ENCODE data around the gene CHIC2. TPM values are rescaled to one million over a fixed set of nuclear protein-coding genes. Genes with fewer than 3 reads are reported as not detected.

Gene CHIC2
- total and polyA plus RNA-seq, 2 of the 4 experiments (the other 2 are of a cell fraction) = 20.4 to 26.3 TPM

DNA sequence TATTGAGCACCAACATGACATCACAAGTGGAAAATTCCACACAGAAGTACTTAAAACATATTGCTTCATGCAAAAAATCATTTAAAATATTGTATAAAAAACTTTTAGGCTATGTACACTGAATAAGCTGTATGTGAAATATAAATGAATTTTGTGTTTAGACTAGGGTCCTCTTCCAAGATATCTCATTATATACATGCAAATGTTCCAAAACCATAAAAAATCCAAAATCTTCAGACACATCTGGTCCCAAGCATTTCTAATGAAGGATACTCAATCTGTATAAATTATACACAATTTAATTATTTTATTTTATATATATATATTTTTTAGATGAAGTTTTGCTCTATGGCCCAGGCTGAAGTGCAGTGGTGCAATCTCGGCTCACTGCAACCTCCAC lies 25.5 kb upstream of the CHIC2 start:
- Histone ChIP-seq H2AK9ac (replicated peaks; ENCODE audit: low read depth, low read length, poor library complexity) (no peak overlapping the region), H4K91ac (ENCODE audit: insufficient read depth, low read depth, low read length) (no peak overlapping the region), H3K4ac (ENCODE audit: low read depth, low read length) (no peak overlapping the region), H3K9ac (ENCODE audit: low read depth, low read length) (no peak overlapping the region), H2AK5ac (ENCODE audit: low read depth, low read length) (no peak overlapping the region), H3K4me3 (ENCODE audit: insufficient read depth, low read depth, low read length) (no peak overlapping the region), H2BK5ac (ENCODE audit: low read depth, low read length, poor library complexity, severe bottlenecking) (no peak overlapping the region), H3K79me1 (ENCODE audit: low read depth in 1 of 2, low read length in 2 of 2) (peaks cover 0 to 6% of the 10 kb centered on the region in 2 experiments; a peak in 1 of 4 replicates), H2AFZ (replicated peaks; ENCODE audit: low read length, poor library complexity) (no peak overlapping the region), H3K27ac (ENCODE audit: insufficient read depth, low read length) (no peak overlapping the region), H3K23ac (ENCODE audit: low read depth, low read length) (no peak overlapping the region), H3K9me3 (ENCODE audit: control insufficient read depth, insufficient read depth, low read length) (no peaks in the 10 kb centered on the region), H4K5ac (ENCODE audit: low read depth, low read length) (no peak overlapping the region), H2BK20ac (ENCODE audit: low read depth, low read length) (no peak overlapping the region), H3K9me1 (ENCODE audit: insufficient read depth, low read length) (peaks cover 11% of the 10 kb centered on the region; the same call in 1 of the 2 replicates), H2BK120ac (ENCODE audit: low read depth, low read length) (no peak overlapping the region), H4K8ac (ENCODE audit: low read depth in 2 of 2, low read length in 2 of 2) (no peak overlapping the region), H3K4me2 (ENCODE audit: low read depth, low read length) (no peak overlapping the region), H2BK15ac (ENCODE audit: low read depth, low read length) (no peak overlapping the region), H3K56ac (ENCODE audit: extremely low read depth, insufficient read depth, low read length) (no peak overlapping the region), H3K18ac (ENCODE audit: low read depth, low read length) (no peak overlapping the region), H3K4me1 (ENCODE audit: control insufficient read depth, insufficient read depth, low read length) (peaks cover 2% of the 10 kb centered on the region; the same call in 1 of the 2 replicates), H3K27me3 (ENCODE audit: control insufficient read depth, insufficient read depth, low read length) (no peaks in the 10 kb centered on the region), H3K14ac (replicated peaks; ENCODE audit: low read depth, low read length) (no peak overlapping the region), H3K36me3 (ENCODE audit: control insufficient read depth, insufficient read depth, low read length) (no peaks in the 10 kb centered on the region), H4K20me1 (ENCODE audit: insufficient read depth, low read length) (no peaks in the 10 kb centered on the region)
- TF ChIP-seq NFE2L2 (IDR thresholded peaks at IDR 0.05; ENCODE audit: low read depth, low read length) (no peak), MAZ (IDR thresholded peaks at IDR 0.05; ENCODE audit: borderline replicate concordance, low read depth, low read length) (no peak), RFX5 (IDR thresholded peaks at IDR 0.05; ENCODE audit: low read depth, low read length) (no peak), MAFK (IDR thresholded peaks at IDR 0.05; ENCODE audit: low read depth, low read length) (no peak), BHLHE40 (IDR thresholded peaks at IDR 0.05; ENCODE audit: low read depth, low read length) (no peak), CHD1 (IDR thresholded peaks at IDR 0.05; ENCODE audit: low read depth, low read length) (no peak), CEBPB (IDR thresholded peaks at IDR 0.05; ENCODE audit: low read depth, low read length) (no peak), FOS (IDR thresholded peaks at IDR 0.05; ENCODE audit: low read depth, low read length) (no peak), RCOR1 (IDR thresholded peaks at IDR 0.05; ENCODE audit: insufficient replicate concordance, low read length) (no peak), POLR2A (IDR thresholded peaks at IDR 0.05; ENCODE audit: low read depth, low read length) (no peak), MXI1 (IDR thresholded peaks at IDR 0.05; ENCODE audit: borderline replicate concordance, low read depth, low read length) (no peak), SMC3 (IDR thresholded peaks at IDR 0.05; ENCODE audit: low read depth, low read length) (no peak), RAD21 (IDR thresholded peaks at IDR 0.05; ENCODE audit: low read length) (no peak)
- TF ChIP-seq, protein P1, sequence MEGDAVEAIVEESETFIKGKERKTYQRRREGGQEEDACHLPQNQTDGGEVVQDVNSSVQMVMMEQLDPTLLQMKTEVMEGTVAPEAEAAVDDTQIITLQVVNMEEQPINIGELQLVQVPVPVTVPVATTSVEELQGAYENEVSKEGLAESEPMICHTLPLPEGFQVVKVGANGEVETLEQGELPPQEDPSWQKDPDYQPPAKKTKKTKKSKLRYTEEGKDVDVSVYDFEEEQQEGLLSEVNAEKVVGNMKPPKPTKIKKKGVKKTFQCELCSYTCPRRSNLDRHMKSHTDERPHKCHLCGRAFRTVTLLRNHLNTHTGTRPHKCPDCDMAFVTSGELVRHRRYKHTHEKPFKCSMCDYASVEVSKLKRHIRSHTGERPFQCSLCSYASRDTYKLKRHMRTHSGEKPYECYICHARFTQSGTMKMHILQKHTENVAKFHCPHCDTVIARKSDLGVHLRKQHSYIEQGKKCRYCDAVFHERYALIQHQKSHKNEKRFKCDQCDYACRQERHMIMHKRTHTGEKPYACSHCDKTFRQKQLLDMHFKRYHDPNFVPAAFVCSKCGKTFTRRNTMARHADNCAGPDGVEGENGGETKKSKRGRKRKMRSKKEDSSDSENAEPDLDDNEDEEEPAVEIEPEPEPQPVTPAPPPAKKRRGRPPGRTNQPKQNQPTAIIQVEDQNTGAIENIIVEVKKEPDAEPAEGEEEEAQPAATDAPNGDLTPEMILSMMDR (conservative IDR thresholded peaks at IDR 0.05; ENCODE audit: low read depth, low read length) = no peak
- TF ChIP-seq, protein P2, sequence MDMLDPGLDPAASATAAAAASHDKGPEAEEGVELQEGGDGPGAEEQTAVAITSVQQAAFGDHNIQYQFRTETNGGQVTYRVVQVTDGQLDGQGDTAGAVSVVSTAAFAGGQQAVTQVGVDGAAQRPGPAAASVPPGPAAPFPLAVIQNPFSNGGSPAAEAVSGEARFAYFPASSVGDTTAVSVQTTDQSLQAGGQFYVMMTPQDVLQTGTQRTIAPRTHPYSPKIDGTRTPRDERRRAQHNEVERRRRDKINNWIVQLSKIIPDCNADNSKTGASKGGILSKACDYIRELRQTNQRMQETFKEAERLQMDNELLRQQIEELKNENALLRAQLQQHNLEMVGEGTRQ (IDR thresholded peaks at IDR 0.05; ENCODE audit: low read depth, low read length) = no peak
- TF ChIP-seq, protein P3, sequence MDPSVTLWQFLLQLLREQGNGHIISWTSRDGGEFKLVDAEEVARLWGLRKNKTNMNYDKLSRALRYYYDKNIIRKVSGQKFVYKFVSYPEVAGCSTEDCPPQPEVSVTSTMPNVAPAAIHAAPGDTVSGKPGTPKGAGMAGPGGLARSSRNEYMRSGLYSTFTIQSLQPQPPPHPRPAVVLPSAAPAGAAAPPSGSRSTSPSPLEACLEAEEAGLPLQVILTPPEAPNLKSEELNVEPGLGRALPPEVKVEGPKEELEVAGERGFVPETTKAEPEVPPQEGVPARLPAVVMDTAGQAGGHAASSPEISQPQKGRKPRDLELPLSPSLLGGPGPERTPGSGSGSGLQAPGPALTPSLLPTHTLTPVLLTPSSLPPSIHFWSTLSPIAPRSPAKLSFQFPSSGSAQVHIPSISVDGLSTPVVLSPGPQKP (IDR thresholded peaks at IDR 0.05; ENCODE audit: borderline replicate concordance, low read depth, low read length) = no peak
- WGBS, 2 experiments (ENCODE audit: extremely low coverage in 2 of 2, insufficient read length in 1 of 2) = no CpG with 5 or more reads among the region's 1 CpG
- dilution Hi-C loops (cut with HindIII; ENCODE audit: low sequenced_read_pairs, unreplicated experiment) (no loop called here), in situ Hi-C loops (cut with MboI; ENCODE audit: low sequenced_read_pairs) (no loop called here), intact Hi-C loops (cut with micrococcal nuclease) (no loop called here)
- POLR2A ChIA-PET (ENCODE audit: unreplicated experiment) = interaction anchor here (0.6 kb wide), 1 partner anchor 136 kb away, joined by 3 read pairs; no protein-coding TSS in a partner anchor
- no peak for ATAC-seq (ENCODE audit: low read depth)
- no peak for DNase-seq
- CTCF ChIA-PET = interaction anchor here (1.0 kb wide), 1 partner anchor 14 kb away, joined by 4 read pairs; no protein-coding TSS in a partner anchor
- no TSS peak for BruUV-seq (replicated peaks)
